DMS153 (cell line): ENCODE data around the gene AP1S2.
"Not testable (repeated sequence)": the region's sequence is repeated elsewhere in the genome, so short reads cannot be mapped to it uniquely, and the experiment has no call there.

Experiments
- DNase-seq: peaks from one replicate; lab custom pipeline; 2025; lab: John Stamatoyannopoulos, UW

Gene AP1S2

DNA sequence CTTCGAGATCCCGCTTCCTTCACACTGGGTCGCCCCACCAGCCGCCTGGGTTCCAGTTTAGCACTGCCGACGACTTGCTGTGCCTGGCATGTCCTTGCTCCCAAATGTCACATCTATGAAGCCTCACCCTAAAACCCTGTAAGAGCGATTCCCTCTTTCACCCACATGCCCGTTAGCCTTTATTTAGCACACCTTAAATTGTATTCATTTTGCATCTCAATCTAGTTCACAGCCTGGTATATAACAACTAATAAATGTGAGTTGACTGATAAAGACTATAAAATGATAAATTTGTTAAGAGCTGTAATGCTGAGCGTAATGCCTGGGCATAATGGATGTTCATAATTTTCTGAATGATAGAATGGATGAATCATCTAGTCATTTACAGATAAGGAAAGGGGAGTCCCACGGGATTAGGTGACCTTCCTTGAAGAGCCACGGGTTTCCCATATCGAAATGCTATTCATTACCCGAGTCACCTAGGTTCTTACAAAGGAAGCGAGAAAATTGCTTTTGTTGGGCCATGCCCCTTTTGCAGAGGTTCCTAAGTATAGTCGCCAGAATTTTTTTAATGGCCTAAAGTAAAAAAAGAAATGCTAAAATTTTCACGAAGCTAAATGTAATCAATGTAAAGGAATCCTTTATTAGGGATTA lies 1.1 kb upstream of the AP1S2 start:
- peak; percentile 12 for DNase-seq

DNA sequence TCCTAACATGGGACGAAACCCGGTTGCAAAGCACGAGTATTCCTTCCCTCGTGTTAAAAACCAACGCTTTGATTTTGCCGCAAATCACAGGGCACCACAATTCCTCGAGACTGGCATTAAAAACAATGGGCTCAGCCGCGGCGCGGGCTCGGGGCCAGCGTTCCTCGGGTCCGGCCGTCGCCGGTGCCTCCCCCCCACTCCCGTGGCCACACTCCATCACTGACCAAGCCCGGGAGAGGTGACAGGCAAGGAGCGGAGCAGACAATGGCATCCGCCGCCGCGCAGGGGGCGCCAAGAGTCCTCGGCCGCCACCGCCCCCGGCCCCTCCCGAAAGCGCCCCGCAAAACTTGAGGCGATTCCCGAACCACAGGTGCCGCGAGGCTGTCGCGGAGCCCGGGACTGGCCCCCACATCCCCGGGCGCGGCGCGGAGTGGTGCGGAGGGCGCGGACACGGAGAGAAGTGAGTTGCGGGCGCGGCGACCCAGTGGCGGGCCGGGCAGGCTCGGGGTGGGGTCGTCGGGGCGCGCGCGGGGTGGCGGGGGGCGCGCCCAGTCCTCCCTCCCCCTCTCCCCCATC lies 445 bp downstream of the AP1S2 start:
- no peak for DNase-seq

DNA sequence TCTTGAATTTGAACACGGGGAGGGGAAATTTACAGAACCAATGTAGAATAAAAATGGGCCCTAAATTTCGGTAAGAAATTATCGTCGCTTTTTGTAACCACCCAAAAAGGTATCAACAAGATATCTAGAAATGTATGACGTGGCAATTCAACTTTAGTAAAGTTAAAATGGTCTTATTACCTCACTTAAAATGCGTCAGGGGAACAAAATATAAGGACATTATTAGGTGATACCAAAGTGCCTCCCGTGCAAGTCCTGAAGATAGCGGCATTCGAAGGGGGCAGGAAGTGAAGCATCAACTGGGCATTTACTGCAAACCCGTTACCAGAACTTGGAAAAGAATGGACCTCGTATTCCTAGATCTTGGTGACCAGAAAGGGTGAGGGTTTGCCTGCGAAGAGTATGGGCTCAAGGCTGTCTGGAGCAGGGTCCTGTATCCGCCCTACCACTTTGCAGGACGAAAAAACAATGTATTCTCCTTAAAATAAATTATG lies 980 bp downstream of the AP1S2 start:
- DNase-seq: no peak

DNA sequence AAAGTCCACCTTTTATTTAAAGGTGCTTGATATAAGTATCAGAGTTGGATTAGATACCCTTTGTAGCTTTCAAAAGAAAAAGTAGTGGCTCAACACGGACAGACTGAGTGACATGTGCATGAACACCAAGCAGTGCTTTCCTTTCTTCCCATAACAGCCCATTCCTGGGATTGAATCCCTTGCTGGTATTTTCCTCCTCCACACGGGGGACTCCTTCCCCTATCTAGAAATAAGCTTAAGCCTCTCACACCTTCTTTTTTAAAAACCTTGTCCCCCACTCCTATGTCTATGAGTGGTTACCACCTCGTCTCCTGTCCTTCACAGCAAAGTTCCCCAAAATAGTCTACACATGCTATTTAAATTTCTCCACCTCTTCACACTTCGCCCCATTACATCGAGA lies 5.1 kb downstream of the AP1S2 start:
- no peak for DNase-seq

DNA sequence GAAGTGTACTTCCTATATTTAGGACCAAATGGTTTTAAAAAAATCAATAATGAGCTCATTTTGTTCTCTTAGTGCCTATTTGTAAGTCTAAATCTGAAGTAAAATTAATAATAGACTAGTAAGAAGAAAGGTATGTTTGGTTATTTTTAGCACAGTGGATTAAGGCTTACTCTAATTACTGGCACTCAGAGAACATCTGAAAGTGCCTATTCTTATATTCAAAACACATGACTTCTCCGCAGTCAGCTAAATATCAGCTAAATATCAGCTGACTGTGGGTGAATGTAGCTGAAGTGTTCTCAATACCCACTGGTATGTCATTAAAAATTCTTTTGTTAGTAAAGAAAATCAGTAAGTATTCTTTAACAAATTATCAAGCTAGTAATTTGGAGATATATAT lies 6.0 kb downstream of the AP1S2 start:
- DNase-seq: no peak

DNA sequence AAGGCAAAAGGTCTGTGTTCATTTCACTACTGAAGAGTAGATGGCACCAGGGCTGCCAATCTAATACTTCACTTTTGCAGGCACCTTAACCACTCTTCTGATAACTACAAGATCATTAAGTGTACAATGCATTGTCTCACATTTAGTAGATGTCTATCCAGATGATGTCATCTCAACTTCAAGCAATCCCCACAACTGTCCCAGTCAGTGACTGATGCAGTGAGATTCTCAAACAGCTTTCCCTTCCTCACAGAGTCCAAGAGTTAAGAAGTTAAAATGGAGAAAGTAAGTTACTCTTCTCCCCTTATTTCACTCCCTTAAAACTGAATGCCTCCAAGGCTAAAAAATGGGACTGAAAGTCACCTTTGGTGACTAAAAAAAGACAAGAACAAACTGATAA lies 10.7 kb downstream of the AP1S2 start:
- DNase-seq: no peak

DNA sequence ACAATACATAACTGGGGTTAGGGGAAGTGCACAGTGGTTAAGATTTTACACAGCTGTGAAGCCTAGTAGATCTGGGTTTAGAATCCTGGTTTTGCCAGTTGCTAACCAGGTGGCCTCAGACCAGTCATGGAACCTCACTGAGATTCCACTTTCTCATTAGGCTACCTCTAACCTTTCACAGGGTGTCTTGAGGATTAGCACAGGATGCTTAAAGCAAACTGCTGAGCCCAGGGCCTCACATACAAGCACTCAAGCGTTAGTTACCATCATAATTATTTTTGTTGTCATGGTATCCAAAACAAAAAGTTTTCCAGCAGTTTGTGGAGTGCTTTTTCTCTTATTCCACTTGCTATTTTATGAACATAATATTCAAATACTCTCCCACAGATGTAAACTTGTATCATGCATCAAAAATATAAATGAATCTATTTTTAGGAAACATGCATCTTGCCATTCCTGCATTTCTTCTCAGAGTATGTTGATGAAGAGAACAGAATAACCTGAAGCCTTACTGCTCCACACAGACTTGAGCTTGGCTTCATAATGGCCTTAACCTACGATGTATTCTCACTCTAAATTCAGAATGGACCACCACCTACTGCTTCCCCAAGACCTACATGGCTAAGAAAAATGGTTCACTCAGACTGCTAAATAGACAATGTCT lies 12.6 kb downstream of the AP1S2 start:
- no peak for DNase-seq

DNA sequence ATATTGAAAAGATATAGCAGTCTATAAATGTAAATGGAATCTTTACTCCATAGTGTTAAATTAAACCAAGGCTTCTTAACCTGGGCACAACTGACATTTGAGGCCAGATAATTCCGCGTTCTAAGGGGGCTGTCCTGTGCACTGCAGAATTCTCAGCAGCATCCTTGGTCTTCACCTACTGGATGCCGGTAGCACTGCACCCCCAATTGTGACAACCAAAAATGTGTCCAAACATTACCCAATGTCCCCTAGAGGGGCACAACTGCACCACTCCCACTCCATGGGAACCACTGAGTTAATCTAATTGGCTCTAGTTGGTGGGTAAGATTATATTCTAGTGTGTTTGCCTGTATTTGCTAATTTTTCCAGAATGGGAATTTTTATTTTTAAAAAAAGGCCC lies 16.6 kb downstream of the AP1S2 start:
- no peak for DNase-seq

DNA sequence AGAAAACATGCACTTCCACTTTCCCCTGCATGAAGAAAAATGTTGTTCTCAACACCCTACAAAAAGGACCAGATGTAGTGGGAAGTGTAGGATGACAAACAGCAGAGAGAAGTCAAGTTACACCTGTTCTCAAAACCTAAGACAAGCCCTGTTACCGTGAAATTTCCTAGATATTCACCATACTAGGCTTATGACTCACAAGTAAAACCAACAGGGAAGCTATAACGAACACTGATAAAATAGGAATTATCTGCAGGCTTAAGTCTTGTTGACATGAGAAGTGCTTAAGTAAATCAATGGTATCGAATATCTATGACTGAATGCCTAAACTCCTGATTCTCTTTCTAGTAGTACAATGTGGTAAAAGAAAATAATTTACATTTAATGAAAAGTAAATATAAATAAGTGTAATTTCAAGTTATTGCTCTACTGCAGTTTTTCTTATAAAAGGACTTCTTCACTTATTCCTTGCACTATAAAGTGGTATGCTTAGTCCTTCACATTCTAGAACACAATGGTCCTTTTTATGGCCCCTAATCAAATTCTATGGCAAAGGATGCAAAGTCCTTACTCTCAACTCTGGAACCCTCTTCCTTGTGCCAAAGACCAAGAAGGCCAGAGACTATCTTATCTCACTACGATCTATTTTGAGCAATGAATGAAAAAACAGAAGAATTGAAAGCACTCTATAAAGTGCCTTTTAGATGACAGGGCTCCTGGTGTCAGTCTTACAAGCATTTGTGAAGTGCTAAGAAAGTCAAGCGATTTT lies 19.6 kb downstream of the AP1S2 start:
- no peak for DNase-seq

DNA sequence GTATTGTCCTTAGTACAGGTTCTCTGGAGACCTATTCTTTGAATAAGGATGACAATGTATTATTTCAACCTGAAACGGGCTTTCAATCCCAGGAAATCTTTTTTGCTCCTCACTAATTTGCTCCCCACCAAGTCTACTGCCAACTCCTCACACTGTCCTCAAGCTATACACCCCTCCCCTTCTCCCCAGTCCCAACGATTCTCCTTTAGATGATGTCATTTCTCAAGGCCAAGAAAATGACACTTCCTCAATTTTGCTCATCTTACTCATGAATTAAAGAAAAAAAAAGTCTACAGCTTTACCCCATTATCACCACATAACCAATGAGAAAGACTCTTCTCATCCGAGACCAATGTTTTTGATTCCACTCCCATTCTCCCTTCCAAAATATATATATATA lies 20.6 kb downstream of the AP1S2 start:
- no peak for DNase-seq

DNA sequence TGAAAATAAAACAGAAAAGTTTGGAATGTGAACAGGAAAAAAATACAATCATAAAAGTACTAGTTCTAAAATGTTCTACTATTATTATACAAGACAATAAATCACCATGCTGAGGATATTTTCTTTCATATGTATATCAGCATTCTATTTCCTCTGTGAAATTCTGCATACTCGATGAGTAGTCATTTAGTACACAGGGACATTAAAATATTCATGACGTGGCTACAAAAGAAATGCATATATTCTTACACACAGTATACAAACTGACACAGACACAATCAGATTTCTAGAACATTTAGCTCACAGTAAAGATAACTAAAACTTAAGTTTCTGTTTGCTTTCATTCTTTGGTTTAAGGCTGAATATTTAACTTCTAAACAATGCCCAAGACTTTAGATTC lies 23.3 kb downstream of the AP1S2 start:
- DNase-seq: not testable (repeated sequence)

DNA sequence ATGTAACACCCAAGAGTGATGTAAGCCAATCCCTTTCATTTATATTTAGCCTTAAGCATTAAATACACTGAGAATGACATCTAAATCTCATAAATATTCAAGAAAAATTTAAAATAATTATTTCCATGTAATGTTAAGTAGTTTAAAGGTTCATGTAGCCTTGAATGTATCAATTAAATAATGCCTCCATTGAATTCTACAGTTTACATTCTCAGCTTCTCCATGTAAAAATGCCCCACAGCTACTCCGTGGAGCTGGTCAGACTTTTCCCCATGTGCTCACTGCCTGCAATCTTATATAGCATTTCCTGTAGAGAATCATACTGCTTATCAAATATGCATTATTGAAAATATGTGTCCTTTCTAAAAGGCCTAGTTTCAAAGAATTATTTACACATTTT lies 25.4 kb downstream of the AP1S2 start:
- no peak for DNase-seq

DNA sequence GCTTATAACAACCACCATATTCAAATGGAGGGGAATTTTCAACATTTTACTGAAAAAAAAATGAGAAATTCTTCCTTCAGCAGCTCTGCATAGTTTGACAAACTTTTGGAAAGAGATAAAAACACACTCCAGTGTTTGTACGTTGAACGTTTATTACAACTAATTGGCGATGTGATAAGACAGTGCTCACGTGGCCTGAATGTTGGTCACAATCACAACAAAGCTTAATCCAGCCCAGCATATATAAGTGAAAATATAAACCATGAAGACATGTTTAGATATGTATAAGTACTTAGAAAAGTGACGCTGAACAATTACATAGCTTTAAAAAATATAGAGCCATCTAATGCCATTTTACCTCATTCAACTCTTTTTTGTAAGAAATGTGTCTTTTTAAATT lies 28.7 kb downstream of the AP1S2 start:
- no peak for DNase-seq

DNA sequence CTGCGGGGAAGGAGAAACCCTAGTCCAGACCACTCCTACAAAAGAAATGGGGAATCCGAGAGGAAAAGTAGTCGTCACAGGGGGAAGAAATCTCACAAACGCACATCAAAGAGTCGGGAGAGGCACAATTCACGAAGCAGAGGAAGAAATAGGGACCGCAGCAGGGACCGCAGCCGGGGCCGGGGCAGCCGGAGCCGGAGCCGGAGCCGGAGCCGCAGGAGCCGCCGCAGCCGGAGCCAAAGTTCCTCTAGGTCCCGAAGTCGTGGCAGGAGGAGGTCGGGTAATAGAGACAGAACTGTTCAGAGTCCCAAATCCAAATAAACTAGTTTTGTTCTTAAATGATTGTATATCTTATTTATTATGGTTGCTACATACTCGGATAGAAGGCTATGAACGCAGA lies 31.7 kb downstream of the AP1S2 start:
- DNase-seq: no peak

DNA sequence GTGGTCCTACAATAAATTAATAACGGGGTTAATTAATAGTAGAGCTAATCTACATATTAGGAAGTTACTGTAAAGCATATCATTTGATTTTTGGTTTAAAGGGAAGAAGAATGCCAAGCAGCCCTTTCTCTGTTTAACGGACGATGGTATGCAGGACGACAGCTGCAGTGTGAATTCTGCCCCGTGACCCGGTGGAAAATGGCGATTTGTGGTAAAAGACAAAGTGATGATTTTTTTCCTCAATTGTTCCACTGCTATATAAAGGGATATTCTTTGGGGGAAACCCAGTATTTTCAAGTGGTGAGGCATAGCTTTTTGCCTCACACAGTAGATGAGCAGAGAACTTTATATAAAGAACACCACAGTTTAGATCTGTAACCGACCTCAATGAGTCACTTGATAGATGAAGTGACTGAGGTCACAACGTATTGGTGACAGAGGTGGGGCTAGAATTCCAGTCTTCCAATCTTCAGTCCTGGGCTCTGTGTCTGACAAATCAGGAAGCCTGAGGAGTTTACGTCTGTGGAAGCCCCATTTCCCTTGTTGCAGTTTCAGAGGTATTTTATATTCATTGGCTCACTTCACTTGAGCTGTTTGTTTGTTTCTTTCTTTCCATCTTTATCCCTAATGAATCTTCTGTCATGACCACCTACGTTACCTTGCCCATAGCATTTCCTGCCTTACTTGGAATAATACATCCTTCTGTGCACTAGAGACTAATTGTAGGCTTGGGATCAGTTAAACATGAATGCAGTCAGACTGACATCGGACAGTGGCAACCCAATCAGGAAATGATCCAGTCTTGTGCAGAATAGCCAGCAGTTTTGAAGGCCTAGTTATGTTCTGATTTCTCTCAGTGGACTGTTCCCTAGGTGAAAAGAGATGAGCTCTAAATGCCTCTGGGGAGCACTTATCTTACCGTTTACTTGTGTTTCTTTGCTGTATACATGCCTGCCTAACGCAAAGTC lies 34.2 kb downstream of the AP1S2 start:
- DNase-seq: no peak

DNA sequence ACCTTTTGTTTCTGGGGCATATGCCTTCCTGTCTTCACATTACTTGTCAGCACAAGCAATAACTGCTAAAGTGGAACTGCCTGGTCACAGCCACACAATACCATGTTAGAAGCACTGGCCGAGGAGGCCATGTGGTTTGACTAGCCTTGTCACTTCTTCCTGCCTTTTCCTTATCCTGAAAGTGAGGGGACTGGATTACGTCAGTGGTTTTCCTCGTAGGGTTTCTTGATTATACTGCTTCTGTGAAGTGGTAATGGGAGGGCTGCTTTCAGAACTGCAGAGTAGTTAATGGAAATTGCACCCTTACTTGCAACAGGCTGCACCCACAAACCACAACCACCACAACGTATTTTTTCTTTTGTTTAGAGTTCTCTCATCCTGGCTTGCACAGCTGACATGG lies 37.7 kb downstream of the AP1S2 start:
- DNase-seq: no peak

DNA sequence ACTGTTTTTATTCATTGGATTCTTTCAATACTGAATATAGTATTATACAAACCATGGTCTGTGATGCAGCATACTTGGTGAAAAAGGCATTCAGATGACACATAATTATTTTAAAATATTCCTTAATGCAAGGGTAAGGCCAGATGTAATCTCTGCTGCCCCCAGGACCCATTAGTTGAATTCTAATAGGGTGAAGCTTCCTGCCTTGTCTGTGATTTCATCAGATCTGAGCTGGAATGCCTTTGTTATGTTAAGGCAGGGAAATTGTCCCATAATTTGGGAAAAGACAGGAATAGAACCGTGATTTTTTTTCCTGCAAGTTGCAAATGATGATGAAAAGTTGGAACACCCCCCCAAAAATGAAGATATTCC lies 38.2 kb downstream of the AP1S2 start:
- no peak for DNase-seq

DNA sequence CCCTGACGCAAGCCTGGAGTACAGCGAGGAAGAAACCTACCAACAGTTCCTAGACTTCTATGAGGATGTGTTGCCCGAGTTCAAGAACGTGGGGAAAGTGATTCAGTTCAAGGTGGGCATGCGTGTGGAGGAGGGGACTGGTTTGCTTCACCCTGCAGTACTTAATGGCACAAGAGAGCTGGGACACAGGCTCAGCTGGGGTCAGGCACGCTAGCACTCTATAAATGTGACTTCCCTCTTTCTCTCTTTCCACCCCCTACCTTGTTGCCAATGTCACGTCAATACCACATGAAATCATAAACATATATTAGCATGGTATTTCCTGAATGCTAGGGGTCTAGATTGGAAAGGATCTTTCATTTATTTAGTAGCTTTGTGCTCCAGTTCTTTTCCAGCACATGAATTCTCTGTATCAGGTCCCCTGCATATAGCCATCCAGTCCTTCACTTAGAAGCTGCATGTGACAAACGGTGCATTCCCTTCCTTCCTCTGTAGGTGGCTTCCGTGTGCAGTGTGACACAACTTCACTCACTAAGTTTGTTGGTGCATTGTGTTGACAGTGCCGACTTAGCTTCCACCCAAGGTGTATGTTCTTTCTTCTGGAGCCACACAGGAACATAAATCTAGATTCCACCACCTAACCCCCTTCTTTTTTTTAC lies 38.7 kb downstream of the AP1S2 start:
- DNase-seq: no peak

DNA sequence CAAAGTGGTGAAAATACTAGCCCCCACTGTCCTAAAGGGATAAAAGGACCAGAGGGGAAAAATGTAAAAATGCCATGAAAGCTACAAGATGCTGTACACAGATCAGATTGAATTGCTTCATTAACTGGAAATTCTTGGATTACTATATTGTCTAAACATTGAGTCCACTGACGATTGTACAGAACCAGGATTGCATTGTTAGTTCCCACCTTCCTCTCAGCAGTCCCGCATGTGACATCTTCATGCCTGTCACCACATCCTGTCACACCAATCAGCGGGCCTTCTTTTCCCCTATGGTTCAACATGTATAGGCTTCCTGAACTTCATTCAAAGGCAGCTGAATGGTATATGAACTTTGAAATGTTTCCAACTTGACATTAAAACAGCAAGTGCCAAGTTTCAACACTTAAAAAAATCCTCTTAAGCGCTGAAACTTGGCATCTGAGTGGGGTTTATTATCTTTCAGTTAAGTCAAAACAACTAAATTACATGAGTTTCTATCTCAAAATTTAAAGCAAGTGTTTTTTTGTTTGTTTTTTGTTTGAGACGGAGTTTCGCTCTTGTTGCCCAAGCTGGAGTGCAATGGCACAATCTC lies 39.7 kb downstream of the AP1S2 start:
- no peak for DNase-seq

DNA sequence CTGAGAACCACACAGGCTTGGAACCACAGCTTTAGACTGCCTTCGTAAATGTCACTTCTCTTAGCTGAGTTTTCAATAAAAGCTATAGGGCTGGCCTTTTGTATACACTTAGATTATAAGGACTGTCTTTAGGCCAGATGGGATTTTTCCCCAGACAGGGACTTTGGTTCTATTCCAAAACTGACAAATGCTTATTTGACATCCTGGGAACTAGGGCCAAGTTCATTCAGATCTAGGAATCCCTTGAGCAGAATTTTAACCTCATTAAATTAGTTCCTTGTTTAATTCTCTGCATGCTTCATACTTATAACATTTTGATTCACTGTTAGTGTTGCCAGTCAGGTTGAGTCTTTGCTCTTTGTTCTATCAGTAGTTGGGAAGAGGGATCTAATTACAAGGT lies 41.2 kb downstream of the AP1S2 start:
- no peak for DNase-seq
